HT-29 (cell line): ENCODE results near the gene GPX2. TPM values are rescaled to one million over a fixed set of nuclear protein-coding genes. Genes with fewer than 3 reads are reported as not detected.

Experiments
- DNase-seq: peaks from one replicate; pipeline ENCODE4 v3.0.0-alpha.2; 2015; ENCODE audit warnings: low spot score
- total RNA-seq: library from RNA; depleted of rRNA; stranded (reverse); fragments of >200 nt; shearing (Covaris generic); gene quantifications from 2 replicates; pipeline ENCODE4 v1.2.3, GENCODE V29; 2014

The GPX2 gene
- total RNA-seq, 1 experiment from 2014 or later = 1,115 TPM

DNA sequence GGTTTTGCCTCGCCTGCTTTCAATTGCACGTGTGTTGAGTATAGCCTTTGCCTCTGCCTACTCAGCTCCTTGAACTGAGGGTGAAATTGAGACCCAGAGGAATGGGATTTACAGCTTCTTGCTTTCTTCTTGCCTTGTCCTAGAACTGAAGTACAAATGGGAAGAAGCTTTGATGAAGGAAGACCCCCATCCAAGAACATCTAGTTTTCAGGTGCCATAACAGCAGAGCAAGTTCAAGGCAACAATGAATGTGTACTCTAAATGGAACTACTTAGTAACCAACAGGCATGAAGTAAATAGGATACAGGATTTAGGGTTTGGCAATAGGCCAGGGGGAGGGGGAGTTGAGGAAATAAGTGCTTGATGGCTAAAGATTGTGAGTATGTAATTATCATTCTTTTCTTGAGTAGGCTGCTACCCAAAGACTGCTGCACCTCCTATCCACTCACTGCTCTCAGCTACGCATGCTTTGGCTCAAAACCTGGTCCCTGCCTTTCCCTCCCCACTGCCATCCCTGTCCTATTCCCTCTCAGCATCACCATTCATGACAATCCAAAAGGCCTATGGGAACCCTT is 2.1 kb downstream of the GPX2 start:
- DNase-seq = peak; percentile 32

DNA sequence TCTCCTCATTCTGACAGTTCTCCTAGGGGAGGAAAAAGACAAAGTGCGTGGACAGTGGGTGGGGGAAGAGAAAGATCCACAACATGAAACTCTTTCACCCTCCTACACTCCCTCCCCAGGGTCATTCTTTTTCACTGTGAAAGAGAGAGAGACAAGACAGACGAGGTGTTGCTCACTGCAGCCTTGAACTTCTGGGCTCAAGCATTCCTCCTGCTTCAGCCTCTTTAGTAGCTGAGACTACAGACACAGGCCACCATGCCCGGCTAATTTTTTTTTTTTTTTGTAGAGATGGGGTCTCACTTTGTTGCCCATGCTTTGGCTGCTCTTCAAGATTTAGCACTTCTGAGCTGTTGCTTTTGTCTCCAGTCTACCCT is 2.7 kb downstream of the GPX2 start:
- DNase-seq = peak; percentile 26

- no peak for DNase-seq
Observed at GRCh38 chr14:64938972-64939816, 3.4 kb downstream of the GPX2 start.

- DNase-seq = peak; percentile 61
Observed at GRCh38 chr14:64937821-64938193, 4.7 kb downstream of the GPX2 start.

DNA sequence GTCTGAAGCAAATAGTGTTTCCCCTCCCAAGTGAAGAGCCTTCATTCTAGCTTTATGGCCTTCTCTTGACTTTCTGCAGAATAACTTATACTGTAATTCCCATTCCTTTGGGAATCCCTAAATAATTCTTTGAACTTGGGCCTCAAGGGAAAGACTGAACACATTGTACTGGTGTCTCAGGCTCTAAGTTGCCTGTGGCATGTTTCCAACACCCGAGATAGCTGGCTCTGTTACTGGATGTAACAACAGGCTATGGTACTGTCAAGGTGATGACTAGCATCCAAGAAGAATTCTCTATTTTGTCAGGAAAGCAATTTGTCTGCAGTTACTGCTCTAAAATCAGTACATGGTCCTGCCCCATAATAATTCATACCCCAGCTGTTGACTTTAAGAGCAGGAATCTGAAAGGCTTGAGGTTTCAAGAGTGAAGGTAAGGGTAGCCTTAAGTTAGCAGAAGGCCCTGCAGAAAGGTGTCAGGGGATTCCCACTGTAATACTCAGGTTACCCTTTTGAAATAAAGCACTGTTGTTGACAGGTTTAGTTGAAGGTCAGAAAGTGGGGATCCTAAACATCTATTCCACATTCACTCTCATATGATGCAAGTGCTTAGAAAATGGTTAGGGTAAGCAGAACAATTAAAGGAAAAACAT is 5.2 kb downstream of the GPX2 start:
- DNase-seq = peak; percentile 41

GRCh38 chr14:64935508-64935907 is 7.0 kb downstream of the GPX2 start:
- no peak for DNase-seq

DNA sequence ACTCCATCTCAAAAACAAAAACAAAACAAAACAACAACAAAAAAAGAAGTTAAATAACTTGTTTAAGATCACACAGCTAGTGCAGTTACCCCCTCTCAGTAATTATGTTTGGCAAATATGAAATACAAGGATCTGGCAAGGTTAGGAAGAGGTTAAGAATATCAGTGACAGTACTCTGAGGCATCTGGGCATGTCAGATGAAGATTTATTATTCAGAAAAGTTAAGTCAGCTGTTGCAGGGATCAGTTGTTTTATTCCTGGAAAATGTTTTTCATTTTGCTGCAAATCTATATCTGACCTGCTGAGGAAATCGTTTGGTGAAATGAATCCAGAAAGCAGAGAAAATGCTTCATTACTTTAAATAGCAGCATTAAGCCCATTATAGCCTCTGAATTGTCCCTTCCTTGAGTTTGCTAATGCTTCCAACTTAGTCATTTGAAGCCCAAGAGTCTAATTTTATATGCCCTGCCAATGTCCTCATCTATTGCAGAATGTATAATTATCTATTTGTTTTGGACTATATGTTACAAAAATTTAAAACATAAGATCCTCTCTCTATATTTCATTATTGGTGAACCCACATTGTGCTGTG is 8.1 kb downstream of the GPX2 start:
- no peak for DNase-seq

- no peak for DNase-seq
Observed at GRCh38 chr14:64932231-64932630, 10.3 kb downstream of the GPX2 start.

GRCh38 chr14:64931123-64931522 is 11.4 kb downstream of the GPX2 start:
- no peak for DNase-seq

DNA sequence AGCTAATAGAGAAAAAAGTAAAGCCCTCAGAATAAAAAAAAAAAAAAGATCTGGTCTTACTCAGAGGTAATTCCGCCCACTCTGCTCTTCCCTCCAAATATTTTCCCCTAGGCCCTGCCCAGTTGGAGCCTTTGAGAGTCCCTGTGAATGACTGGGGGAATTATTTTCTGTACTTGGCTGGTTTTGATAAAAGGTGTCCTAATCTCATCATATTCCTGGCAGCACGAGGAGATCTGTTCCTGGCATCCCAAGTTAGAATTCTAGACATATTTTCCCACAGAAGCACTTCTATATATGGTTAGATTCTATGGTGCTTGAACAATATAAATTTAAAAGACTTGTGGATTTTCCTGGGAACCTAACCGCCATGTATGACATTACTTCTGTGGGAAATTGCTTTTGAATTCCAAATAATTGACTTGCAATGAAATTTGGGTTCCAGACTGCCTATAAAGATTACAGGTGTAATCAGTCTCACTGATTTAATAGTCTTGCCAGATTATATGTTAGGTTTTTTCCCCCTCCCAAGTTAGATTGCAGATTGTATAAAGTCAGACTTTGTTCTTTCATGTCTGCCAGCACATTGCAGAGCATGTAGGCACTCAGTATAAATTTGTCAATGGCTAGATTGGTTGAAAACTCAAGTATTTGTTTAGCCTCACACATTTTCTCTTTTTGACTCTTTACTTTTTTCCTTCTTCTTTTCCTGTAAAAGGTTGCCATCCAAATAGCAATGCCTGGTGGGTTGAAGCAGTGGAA is 12.3 kb downstream of the GPX2 start:
- DNase-seq = no peak

DNA sequence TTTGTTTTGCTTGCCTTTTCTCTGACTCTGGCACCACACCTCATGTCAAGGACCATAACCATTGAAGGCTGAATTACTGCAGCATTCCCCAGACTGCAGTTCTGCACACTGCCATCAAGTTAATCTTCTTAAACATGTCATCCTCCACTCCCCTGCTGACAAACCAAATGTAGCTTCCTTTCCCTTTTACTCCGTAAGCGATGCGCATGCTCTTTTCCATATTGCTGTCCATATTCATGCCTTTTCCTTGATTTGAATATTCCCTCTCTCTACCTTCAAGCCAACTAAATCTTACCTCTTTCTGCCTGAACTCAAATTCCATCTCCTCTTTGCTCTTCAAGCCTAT is 13.6 kb downstream of the GPX2 start:
- no peak for DNase-seq

- DNase-seq = no peak
Observed at GRCh38 chr14:64928239-64929013, 14.1 kb downstream of the GPX2 start.

DNA sequence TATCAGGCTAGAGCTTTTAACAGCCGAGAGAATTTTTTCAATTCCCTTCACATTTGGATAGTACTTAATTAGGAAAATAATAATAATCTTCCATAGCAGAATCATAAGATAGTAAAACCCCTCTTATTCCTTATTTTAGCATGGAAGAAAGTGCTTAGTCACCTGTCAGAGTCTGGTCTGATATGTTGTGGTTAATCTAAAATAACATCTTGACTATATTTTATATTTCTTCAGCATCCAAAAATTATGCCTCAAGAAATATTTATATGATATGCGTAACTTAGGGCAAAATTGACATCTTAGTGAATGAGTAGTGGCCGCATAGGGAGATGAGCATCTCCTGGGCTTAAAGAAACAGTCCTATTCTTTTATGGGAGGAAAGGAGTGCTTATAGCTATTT is 15.5 kb downstream of the GPX2 start:
- DNase-seq = no peak

DNA sequence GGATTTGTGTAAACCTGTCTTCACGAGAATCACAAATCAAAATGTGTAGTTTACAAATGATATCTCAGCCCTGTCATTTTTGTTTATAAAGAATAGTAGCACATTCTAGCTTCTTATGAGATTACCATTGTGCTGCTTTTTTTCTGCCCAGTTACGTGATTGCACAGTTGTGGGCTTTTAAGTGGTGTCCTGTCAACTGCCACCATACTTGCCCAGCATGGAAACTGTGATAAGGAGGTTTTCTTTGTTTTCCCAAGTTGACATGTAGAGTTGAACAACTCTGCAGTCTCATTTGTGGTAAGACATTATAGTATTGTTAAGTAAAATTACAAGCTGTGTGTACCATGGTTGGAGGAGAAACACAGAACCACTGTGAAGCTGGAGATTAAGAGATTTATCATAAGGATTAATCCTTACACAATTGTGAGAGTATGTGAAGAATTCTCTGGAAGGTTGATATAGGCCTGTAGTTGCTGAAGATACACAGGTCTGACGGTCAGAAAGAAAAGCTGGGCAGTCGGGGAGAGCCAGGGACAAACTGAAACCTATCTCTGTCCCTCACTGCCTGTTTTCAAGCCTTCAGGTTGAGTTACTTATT is 16.0 kb downstream of the GPX2 start:
- no peak for DNase-seq

DNA sequence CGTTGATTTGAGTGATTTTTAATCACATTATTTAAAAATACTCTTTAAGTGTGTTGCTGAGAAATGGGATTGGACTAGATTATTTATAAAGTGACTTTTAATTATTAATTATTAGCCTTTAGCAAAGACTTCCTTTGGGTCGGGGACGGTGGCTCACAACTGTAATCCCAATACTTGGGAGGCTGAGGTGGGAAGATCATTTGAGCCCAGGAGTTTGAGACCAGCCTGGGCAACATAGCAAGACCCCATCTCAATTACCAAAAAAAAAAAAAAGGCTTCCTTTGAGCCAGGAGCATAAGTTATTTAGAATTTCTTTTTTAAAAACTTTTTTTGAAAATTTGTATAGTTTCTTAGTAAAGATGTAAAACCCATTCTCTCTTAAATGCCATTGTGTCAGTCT is 19.5 kb downstream of the GPX2 start:
- no peak for DNase-seq

DNA sequence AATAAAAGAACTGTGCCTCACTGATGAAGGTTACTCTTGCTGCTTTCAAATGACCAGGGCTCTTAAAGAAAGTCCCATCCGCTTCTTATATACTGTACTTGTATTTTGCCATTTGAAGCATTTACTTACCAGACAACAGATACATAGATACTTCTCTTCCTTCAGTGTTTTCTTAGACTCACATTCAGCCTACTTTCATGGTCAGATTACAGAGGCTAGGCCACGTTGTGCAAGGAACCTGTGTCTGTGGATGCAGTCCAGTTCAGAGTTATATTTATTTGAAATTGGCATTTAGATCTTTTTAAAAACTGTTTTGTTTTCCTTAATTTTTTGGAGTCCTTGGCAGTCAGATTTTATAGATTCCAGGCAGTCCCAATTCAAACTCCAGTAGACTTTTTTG is 22.1 kb downstream of the GPX2 start:
- no peak for DNase-seq

GRCh38 chr14:64919618-64920017 is 22.9 kb downstream of the GPX2 start:
- DNase-seq = no peak

DNA sequence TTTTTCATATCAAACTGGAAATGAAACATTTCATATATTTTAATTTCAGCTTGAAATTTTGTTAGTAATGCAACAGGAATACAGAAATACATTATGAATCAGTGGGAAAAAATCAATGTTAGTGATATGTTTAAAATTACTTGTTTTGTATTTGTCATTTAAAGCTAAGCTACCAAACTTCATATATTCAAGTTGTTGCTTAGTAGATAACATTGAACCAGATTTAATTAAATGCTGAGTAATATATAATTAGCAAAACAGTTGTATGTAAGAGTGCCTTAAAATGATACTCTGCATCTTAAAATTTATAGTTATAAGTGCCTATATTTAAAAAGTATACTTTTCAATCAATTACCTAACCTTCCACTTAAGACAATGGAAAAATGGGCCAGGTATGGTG is 23.3 kb downstream of the GPX2 start:
- no peak for DNase-seq

GRCh38 chr14:64918216-64918615 is 24.3 kb downstream of the GPX2 start:
- DNase-seq = no peak

GRCh38 chr14:64915797-64916196 is 26.7 kb downstream of the GPX2 start:
- no peak for DNase-seq

DNA sequence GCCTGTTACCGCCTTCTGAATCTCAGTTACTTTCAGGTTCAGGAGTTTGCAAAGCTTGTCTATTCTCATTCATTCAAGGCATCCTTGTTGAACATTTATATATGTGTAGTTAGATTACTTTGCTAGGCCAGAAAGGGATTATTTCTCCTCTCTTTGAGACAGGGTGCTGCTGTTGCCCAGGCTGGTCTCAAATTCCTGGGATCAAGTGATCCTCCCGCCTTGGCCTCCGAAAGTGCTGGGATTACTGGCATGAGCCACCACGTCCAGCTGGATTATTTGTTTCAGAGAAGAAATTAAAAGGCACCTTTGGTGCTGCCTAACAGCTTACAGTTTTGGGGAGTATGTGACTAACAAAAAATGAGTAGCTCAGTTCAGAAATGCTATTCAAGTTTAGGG is 27.5 kb downstream of the GPX2 start:
- DNase-seq = no peak
